A549 treated with AZD2906 at 1 μM for 4 hours (cell line): Measurements from ENCODE around the gene DDB1. TPM values are rescaled to one million over a fixed set of nuclear protein-coding genes. Genes with fewer than 3 reads are reported as not detected.

Source experiments
- total RNA-seq: library from RNA; stranded (reverse); fragments of 200-300 nt; extraction: Qiagen RNA extraction; gene quantifications from 5 replicates; pipeline ENCODE4 v1.2.3, GENCODE V29; 2022

Gene DDB1
- total RNA-seq: 159 to 171 TPM (median 166 TPM) in 5 replicates

DNA sequence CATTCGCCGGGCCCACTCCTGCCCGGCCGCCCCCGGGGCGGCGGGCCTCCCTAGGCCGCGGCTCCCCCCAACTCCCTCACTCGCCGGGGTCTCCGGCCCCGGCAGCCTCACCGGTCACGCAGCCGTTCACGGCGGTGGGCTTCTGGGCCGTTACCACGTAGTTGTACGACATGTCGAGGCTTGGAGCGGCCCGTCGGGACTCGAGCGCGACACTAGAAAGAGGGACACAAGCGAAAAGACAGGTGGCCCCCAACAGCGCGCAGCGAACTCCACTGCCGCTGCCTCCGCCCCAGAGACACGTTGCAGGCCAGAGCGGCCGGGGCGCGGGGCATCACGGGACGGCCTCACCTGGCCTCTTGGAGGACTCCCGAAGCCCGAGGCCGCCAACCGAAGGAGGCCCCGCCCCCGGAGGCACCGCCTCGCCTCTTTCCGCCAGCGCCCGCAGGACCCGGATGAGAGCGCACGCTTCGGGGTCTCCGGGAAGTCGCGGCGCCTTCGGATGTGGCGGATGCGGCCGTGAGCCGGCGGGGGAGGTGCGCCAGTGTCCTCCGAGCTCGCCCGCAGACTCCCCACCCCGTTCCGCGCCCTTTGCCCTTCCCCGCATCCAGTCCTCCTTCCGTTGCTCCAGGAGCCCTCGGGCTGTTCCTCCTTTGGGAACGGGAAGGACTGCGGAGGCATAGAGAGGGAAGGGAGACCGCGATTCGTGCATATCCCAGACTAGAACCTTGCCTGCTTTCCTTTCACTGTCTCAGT, at the start of gene DDB1, which contains the start of gene TKFC:
TSS of gene DDB1 (minus strand) at position 309 of the 753 bp plus-strand sequence. CDS start at position 172, 137 bp downstream.
TSS of gene TKFC (plus strand) at position 432 of the 753 bp plus-strand sequence. CDS start 1,501 bp downstream, outside the sequence.

DNA sequence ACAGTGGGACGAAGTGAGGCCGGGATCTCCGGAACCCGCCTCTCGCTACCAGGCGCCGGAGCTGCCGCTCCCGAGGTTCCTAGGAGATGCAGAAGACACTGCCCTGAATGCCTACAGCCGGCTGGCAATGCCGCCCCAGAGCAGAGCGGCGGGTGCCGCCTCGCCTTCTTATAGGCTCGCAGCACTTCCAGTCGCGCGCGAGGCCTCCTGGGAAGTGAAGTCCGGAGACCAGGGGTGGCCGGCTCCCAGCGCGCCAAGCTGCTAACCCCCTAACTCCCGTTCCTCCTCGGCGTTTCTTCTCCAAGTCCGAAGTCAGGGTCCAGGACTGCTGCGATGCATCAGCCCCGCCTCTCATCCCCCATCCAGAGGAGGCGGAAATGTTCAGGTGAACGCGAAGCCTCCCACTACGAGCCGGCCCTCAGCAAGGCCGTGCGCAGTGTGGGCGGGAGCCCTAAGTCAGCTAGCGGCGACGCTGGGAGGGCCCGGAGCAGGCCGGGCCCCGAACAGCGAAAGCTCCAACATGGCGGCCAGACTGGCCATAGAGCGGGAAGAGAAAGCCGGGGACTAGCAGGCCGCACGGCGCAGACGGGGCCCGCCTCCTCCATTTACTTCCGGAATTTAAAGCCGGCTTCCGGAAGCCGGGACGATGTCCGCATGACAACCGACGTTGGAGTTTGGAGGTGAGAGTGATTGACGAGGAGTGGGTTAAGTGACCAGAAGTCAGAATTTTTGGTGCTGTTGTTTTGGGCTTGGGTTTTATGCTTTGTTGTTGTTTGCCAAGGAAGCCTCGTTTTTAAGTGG, 29.0 kb upstream of the DDB1 start, which contains the start of the genes CYB561A3 and TMEM138:
TSS of gene CYB561A3 (minus strand) at position 142 of the 801 bp plus-strand sequence. CDS start 5,169 bp downstream, outside the sequence.
TSS of gene TMEM138 (plus strand) at position 634 of the 801 bp plus-strand sequence. CDS start 2,017 bp downstream, outside the sequence.

DNA sequence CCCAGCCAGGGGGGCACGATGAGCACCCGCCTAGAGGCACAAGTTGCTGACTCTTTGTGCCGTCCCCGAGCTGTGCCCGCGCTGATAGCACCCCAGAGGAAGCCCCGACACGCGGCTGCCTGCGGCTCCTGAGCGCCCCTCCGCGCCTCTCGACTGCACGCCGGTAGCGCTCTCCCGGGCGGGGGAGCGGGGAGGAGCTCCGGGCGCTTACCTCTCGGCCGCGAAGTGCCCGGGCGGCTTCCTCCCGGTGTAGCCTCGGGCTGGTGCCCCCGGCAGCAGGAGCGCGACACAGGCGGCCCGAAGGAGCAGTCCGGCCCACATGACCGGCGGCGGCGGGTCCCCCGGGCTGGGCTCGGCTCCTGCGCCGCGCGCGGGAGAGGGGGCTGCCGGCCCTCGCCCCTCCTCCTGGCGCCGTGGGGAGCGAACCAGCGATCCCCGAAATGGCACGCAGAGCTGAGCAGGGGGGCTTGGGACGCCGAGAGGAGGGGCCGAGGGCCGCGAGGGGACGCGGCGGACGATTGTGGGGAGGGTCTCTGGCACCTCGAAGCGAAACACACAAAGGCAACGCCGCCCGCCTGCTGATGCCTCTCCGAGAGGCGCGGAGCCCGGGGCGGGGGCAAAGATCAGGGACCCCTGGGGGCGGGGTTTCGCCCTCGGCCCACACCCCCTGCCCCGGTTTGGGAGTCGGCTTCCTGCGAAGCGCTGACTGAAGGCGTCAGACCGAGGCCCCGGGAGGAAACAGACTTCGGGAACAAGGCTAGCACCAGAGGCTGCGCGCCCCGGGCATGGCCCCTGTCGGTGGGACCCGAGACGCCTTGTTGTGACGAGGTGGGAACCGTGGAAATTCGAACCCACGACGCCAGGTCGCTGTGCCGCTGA, 37.9 kb downstream of the DDB1 start, which contains the start of gene VWCE:
TSS of gene VWCE (minus strand) at position 600 of the 879 bp plus-strand sequence. CDS start at position 321, 279 bp downstream.

Other genes with a start within 250 kb of the DDB1 start
- gene CD5, start 230.6 kb downstream of the DDB1 start, total RNA-seq: not detected in 5 replicates
- 16.2 to 18.2 TPM (median 17.1 TPM) in 5 replicates for gene VPS37C, start 171.7 kb downstream of the DDB1 start, total RNA-seq
- 0.12 TPM in 1 of 5 replicates, not detected in the others for gene PGA3, start 129.6 kb downstream of the DDB1 start, total RNA-seq
- gene PGA4, start 110.8 kb downstream of the DDB1 start, total RNA-seq: 0.07 to 0.26 TPM (median 0.16 TPM) in 3 of 5 replicates, not detected in the others
- gene PGA5, start 91.9 kb downstream of the DDB1 start, total RNA-seq: 0.08 TPM in 1 of 5 replicates, not detected in the others
- gene VWCE, start 37.8 kb downstream of the DDB1 start, total RNA-seq: 0.46 to 0.85 TPM (median 0.49 TPM) in 5 replicates
- 45.4 to 75.1 TPM (median 73.0 TPM) in 5 replicates for gene TKFC, start 123 bp upstream of the DDB1 start, total RNA-seq
- gene CYB561A3, start 28.8 kb upstream of the DDB1 start, total RNA-seq: 35.7 to 45.5 TPM (median 41.7 TPM) in 5 replicates
- gene TMEM138, start 29.3 kb upstream of the DDB1 start, total RNA-seq: 75.9 to 100 TPM (median 97.3 TPM) in 5 replicates
- gene TMEM216, start 59.5 kb upstream of the DDB1 start, total RNA-seq: 15.9 to 19.0 TPM (median 17.7 TPM) in 5 replicates
- gene CPSF7, start 96.9 kb upstream of the DDB1 start, total RNA-seq: 66.8 to 77.8 TPM (median 71.6 TPM) in 5 replicates
- 33.9 to 49.1 TPM (median 45.4 TPM) in 5 replicates for gene SDHAF2, start 97.0 kb upstream of the DDB1 start, total RNA-seq
- gene LRRC10B, start 175.6 kb upstream of the DDB1 start, total RNA-seq: 0.15 to 0.28 TPM (median 0.21 TPM) in 5 replicates
- 0.93 to 1.5 TPM (median 1.2 TPM) in 5 replicates for gene SYT7, start 248.0 kb upstream of the DDB1 start, total RNA-seq